K562 (cell line): ENCODE data around the gene ARHGAP8. TPM values are rescaled to one million over a fixed set of nuclear protein-coding genes. Genes with fewer than 3 reads are reported as not detected.

Experiments
- ATAC-seq: fragments of 200-7000 bp; cut with Tn5 transposase; 3 replicates; pipeline ENCODE4 v1.9.1; 2020; ENCODE audit warnings: moderate library complexity
- BruUV-seq: library from RNA; stranded (reverse); fragments of 400-500 nt; replicated peaks from 2 replicates; lab custom pipeline; 2021; lab: Mats Ljungman, UMichigan
- CTCF ChIA-PET: fragments of 300-600 bp; formaldehyde crosslinking; extraction: SDS; loops from one replicate; lab custom pipeline; 2021; ENCODE audit warnings: low intra/inter-chr PET ratio; lab: Yijun Ruan, JAX
- POLR2A ChIA-PET: fragments of 300-600, 350-650 bp; sonication (Branson Sonifier 250); formaldehyde crosslinking; extraction: SDS; loops from one replicate; lab custom pipeline; 2021; ENCODE audit warnings: antibody characterized with exemption, inconsistent platforms; lab: Yijun Ruan, JAX
- DNase-seq, 4 experiments: peaks; one replicate each; pipeline versions ENCODE4 v3.0.0 to v3.0.0-alpha.2; 2011 to 2018; ENCODE audit warnings: low spot score in 3 of 4, mixed read lengths in 3 of 4; ENCODE audit errors: extremely low read depth in 1 of 4
- FAIRE-seq: peaks from 2 replicates; lab custom pipeline; 2011; peaks lifted over from hg19 to GRCh38; lab: Jason Lieb, UNC
- H2AFZ ChIP-seq: 2 replicates; pipeline ENCODE4 v1.6.0; 2011; ENCODE audit warnings: low read depth, low read length, control low read depth, inconsistent platforms
- H3K27ac ChIP-seq: fragments of 200-600 bp; 3 replicates; pipeline ENCODE4 v1.8.0; 2011; ENCODE audit warnings: low read depth, mild to moderate bottlenecking, control low read depth, inconsistent platforms, low read length, moderate library complexity, mixed read lengths; ENCODE audit errors: extremely low read depth
- H3K27me3 ChIP-seq, 2 experiments: fragments of 300-600 bp in 1 of 2; 2 replicates in 1 of 2; 3 replicates in 1 of 2; pipeline versions ENCODE4 v1.6.0 to v1.8.0; 2011; ENCODE audit warnings: inconsistent platforms in 2 of 2, low read length in 2 of 2, mild to moderate bottlenecking in 1 of 2, mixed read lengths in 1 of 2, moderate library complexity in 1 of 2; ENCODE audit not compliant: control insufficient read depth in 2 of 2, insufficient read depth in 2 of 2
- H3K36me3 ChIP-seq: fragments of 300-600 bp; 3 replicates; pipeline ENCODE4 v1.8.0; 2011; ENCODE audit warnings: mild to moderate bottlenecking, low read length, inconsistent platforms; ENCODE audit not compliant: control insufficient read depth, insufficient read depth
- H3K4me1 ChIP-seq, 2 experiments: fragments of 200-600 bp in 1 of 2; replicated peaks in 1 of 2; 2 replicates in 1 of 2; 3 replicates in 1 of 2; pipeline versions ENCODE4 v1.5.1 to v1.8.0; 2011; ENCODE audit warnings: inconsistent platforms in 2 of 2, low read length in 2 of 2, mild to moderate bottlenecking in 1 of 2, mixed read lengths in 1 of 2, moderate library complexity in 1 of 2; ENCODE audit not compliant: control insufficient read depth in 2 of 2, insufficient read depth in 2 of 2
- H3K4me2 ChIP-seq: 2 replicates; pipeline ENCODE4 v1.6.1; 2011; ENCODE audit warnings: low read length, control low read depth, inconsistent platforms, mixed read lengths; ENCODE audit not compliant: insufficient read depth
- H3K4me3 ChIP-seq: fragments of 200-600 bp; sonication (generic), shearing (Covaris generic); 2 replicates; pipeline ENCODE4 v1.5.1; 2016; ENCODE audit warnings: control low read depth, inconsistent platforms
- H3K79me2 ChIP-seq: fragments of 200-600 bp; 3 replicates; pipeline ENCODE4 v1.8.0; 2011; ENCODE audit warnings: low read length, inconsistent platforms; ENCODE audit not compliant: control insufficient read depth, insufficient read depth
- H3K9ac ChIP-seq, 2 experiments: 2 replicates each; pipeline versions ENCODE4 v1.6.0 to v1.6.1; 2011; ENCODE audit warnings: low read depth in 2 of 2, low read length in 2 of 2, control low read depth in 1 of 2, inconsistent platforms in 1 of 2, mild to moderate bottlenecking in 1 of 2, mixed read lengths in 1 of 2; ENCODE audit not compliant: insufficient read depth in 1 of 2
- H3K9me1 ChIP-seq: one replicate; pipeline ENCODE4 v1.6.0; 2011; ENCODE audit warnings: inconsistent platforms, mild to moderate bottlenecking, low read length, moderate library complexity; ENCODE audit not compliant: control insufficient read depth, insufficient read depth
- H3K9me3 ChIP-seq: replicated peaks from 2 replicates; pipeline ENCODE4 v1.5.1; 2011; ENCODE audit warnings: low read depth, low read length, inconsistent platforms; ENCODE audit not compliant: control insufficient read depth, insufficient read depth
- H4K20me1 ChIP-seq: replicated peaks from 2 replicates; pipeline ENCODE4 v1.6.1; 2011; ENCODE audit warnings: low read length, inconsistent platforms, mixed read lengths; ENCODE audit not compliant: control insufficient read depth, insufficient read depth
- MTA1 ChIP-seq: fragments of 450-650 bp; IDR thresholded peaks from 2 replicates; pipeline ENCODE4 v1.6.1; 2017; ENCODE audit warnings: borderline replicate concordance
- MYBL2 ChIP-seq, 2 experiments: fragments of 450-650 bp in 1 of 2; sonication (generic) in 1 of 2; formaldehyde crosslinking in 1 of 2; IDR thresholded peaks; 2 replicates each; pipeline versions ENCODE4 v1.6.1 to v1.8.1; 2017 to 2022; ENCODE audit warnings: borderline replicate concordance in 1 of 2, inconsistent platforms in 1 of 2, low read depth in 1 of 2, mild to moderate bottlenecking in 1 of 2, missing genetic modification reagents in 1 of 2, moderate library complexity in 1 of 2
- PYGO2 ChIP-seq: fragments of 450-650 bp; IDR thresholded peaks from 2 replicates; pipeline ENCODE4 v1.6.1; 2016; ENCODE audit warnings: mild to moderate bottlenecking, missing genetic modification characterization, moderate library complexity, missing compliant biosample characterization
- SRF ChIP-seq, 2 experiments: fragments of 250-450, 450-650 bp in 1 of 2; sonication (Bioruptor Pico) in 1 of 2; sonication (generic) in 1 of 2; formaldehyde crosslinking; IDR thresholded peaks; 2 replicates each; pipeline versions ENCODE4 v1.5.0 to v1.5.1; 2020 to 2022; ENCODE audit warnings: mild to moderate bottlenecking in 1 of 2, missing genetic modification reagents in 1 of 2
- WGBS: fragments of 100-300 bp; shearing (Covaris generic); methylation state at CpG from one replicate; pipeline ENCODE4 v1.1.6; 2016; ENCODE audit warnings: low coverage, mixed read lengths; ENCODE audit not compliant: insufficient coverage; ENCODE audit errors: missing lambda C conversion rate; 5-methylcytosine and 5-hydroxymethylcytosine counted together
- in situ Hi-C: fragments of 300-500 bp; cut with MboI; formaldehyde crosslinking; loops from 4 replicates; pipeline ENCODE4 v1.15.0; 2018; ENCODE audit warnings: inconsistent platforms, mixed read lengths
- intact Hi-C: fragments of 100-400 bp; cut with micrococcal nuclease; formaldehyde crosslinking; loops from 2 replicates; pipeline ENCODE4 v1.14.2; 2022
- polyA plus RNA-seq, 8 experiments: library from polyadenylated mRNA; depleted of rRNA in 4 of 8; stranded (reverse) in 5 of 8; unstranded in 3 of 8; fragments of >200 nt; fragmentation: Nextera tagmentation in 2 of 8; fragmentation: Illumina TruSeq in 1 of 8; extraction: Ambion mirVana in 2 of 8; extraction: Trizol in 1 of 8; gene quantifications; 2 replicates each; pipeline versions ENCODE4 v1.2.1 to v1.2.3, GENCODE V29; 2011 to 2014; ENCODE audit warnings: inconsistent platforms in 1 of 8, missing spikeins in 1 of 8
- total RNA-seq, 7 experiments: library from RNA; depleted of rRNA in 6 of 7; stranded (reverse); fragments of >200 nt in 6 of 7; fragmentation: Illumina TruSeq in 2 of 7; extraction: Trizol in 2 of 7; gene quantifications; 2 replicates each; pipeline versions ENCODE4 v1.2.1 to v1.2.3, GENCODE V29; 2011 to 2021; ENCODE audit warnings: low replicate concordance in 1 of 7
- TF ChIP-seq, protein P1 (sequence below): fragments of 250-450 bp; sonication (Bioruptor Pico); IDR thresholded peaks from 2 replicates; pipeline ENCODE4 v1.5.0; 2021; ENCODE audit warnings: mild to moderate bottlenecking, moderate library complexity
- TF ChIP-seq, protein P2 (sequence below): sonication (generic); formaldehyde crosslinking; IDR thresholded peaks from 2 replicates; pipeline ENCODE4 v1.8.0; 2023; ENCODE audit warnings: mild to moderate bottlenecking, missing genetic modification reagents

ARHGAP8 gene
- total and polyA plus RNA-seq, 9 of the 15 experiments (the other 6 are each of a cell fraction or from before 2014, with no cell fraction given) = 0.15 to 2.2 (median 0.62) TPM

DNA sequence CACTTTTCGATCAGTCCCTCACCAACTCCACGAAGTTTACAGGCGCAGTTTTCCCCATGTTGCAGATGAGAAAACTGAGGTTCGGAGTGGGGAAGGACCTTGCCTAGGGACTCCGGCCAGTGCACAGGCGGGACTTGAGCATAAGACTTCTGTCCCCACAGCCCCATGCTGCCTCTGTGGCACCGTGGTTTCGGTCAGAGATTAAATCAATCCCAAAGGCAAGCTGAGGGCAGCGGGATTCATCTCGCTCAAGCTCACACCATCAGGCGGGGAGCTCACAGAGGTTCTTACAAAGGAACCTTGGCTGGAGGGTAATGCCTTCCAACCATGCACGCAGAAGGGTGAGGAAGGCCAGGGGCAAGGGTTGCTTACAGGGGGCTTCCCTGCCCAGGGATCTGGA, 141.9 kb downstream of the ARHGAP8 start:
- Histone ChIP-seq H3K36me3 (no peaks in the 10 kb centered on the region), H3K9me3 (no peaks in the 10 kb centered on the region), H2AFZ (no peak overlapping the region)
- TF ChIP-seq SRF (CRISPR knock-in tag; IDR thresholded peaks at IDR 0.05) (no peak), MTA1 (no peak), MYBL2 (IDR thresholded peaks at IDR 0.05; ENCODE audit: low read depth) (no peak), MYBL2 (CRISPR knock-in tag; IDR thresholded peaks at IDR 0.05; ENCODE audit: borderline replicate concordance) (no peak), PYGO2 (tag) (no peak)
- TF ChIP-seq, protein P1, sequence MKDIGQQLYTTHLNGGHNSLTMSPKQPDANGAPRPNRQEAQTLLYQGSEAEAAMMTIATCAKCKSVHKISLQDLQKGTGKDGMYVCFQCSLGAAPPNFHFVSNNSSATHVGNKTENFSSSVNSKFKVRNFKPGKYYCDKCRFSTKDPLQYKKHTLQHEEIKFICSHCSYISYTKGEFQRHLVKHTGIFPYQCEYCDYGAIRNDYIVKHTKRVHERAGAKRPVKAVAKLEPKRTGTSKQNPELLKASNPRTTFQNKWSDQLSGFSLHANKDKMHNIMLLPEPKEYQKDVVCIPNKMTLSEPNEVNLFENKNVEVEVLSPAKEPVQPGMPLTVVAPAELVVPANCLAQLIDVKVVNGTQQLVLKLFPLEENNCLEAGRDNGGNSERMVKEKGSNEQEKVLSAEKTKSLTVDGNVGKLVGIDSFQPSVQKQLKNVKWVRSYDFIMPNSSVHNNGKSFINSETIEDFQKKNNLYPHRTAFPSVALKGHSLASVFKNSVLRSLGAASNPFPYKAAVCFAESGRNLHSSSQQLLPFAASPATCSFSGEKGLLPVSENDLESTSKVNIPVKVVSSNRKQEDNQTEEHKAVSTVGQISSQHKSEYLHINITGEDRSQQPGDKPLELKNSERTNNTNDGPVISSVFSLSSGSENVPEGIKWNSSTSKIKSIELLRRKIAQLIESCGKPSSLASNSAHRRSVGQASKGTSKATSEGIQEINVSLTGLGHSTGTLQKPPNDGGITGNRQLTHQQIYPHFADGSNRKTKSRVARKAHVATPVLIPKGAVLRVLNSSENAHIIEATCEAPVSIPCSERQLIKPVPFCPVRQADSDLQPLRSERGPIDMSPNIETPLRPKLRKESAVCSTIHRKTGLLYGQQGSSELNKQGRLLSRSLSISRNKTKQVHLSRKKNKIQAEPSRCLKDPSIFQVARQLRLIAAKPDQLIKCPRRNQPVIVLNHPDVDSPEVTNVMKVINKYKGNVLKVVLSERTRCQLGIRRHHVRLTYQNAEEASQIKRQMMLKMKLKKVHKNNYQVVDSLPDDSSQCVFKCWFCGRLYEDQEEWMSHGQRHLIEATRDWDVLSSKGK (CRISPR knock-in tag) = no peak
- TF ChIP-seq, protein P2, sequence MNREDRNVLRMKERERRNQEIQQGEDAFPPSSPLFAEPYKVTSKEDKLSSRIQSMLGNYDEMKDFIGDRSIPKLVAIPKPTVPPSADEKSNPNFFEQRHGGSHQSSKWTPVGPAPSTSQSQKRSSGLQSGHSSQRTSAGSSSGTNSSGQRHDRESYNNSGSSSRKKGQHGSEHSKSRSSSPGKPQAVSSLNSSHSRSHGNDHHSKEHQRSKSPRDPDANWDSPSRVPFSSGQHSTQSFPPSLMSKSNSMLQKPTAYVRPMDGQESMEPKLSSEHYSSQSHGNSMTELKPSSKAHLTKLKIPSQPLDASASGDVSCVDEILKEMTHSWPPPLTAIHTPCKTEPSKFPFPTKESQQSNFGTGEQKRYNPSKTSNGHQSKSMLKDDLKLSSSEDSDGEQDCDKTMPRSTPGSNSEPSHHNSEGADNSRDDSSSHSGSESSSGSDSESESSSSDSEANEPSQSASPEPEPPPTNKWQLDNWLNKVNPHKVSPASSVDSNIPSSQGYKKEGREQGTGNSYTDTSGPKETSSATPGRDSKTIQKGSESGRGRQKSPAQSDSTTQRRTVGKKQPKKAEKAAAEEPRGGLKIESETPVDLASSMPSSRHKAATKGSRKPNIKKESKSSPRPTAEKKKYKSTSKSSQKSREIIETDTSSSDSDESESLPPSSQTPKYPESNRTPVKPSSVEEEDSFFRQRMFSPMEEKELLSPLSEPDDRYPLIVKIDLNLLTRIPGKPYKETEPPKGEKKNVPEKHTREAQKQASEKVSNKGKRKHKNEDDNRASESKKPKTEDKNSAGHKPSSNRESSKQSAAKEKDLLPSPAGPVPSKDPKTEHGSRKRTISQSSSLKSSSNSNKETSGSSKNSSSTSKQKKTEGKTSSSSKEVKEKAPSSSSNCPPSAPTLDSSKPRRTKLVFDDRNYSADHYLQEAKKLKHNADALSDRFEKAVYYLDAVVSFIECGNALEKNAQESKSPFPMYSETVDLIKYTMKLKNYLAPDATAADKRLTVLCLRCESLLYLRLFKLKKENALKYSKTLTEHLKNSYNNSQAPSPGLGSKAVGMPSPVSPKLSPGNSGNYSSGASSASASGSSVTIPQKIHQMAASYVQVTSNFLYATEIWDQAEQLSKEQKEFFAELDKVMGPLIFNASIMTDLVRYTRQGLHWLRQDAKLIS (CRISPR knock-in tag) = no peak
- TF ChIP-seq, all 486 proteins: peak for 0
- Histone ChIP-seq H3K79me2 (no peaks in the 10 kb centered on the region), H3K4me2 (no peak overlapping the region), H3K4me3 (no peak overlapping the region), H3K9me1 (no peaks in the 10 kb centered on the region), H4K20me1 (0 out of 2 replicates have a peak, but pooled peaks cover 4% of the 10 kb centered on the region), H3K9ac (no peak overlapping the region), H3K27ac (no peak overlapping the region), H3K4me1 (no peaks in the 10 kb centered on the region), H3K27me3 (peaks cover 2 to 18% of the 10 kb centered on the region in 2 experiments; a peak in 2 of 5 replicates)
- ChIA-PET CTCF (no interaction called here), POLR2A (no interaction called here)
- intact Hi-C loops = no loop called here
- no peak for DNase-seq
- no peak for ATAC-seq
- in situ Hi-C loops = no loop called here
- no peak for FAIRE-seq
- no TSS peak for BruUV-seq
- 0% methylated on average over 10 of the region's 12 CpGs for WGBS
